Ovary (tissue), 9 donors: ENCODE results near the gene C1QTNF1. TPM values are rescaled to one million over a fixed set of nuclear protein-coding genes. Genes with fewer than 3 reads are reported as not detected.

ENCODE experiments used
- DNase-seq, 5 donors: peaks; one replicate each; pipeline ENCODE4 v3.0.0-alpha.2; 2019 to 2020
- H3K27ac ChIP-seq, 2 donors: fragments of 200-600 bp; one replicate each; pipeline versions ENCODE4 v1.5.1 to v1.8.0; 2019 to 2022
- H3K27me3 ChIP-seq: fragments of 200-600 bp; one replicate; pipeline ENCODE4 v1.8.0; 2022
- H3K36me3 ChIP-seq: fragments of 200-600 bp; sonication (generic); one replicate; pipeline ENCODE4 v1.5.1; 2019
- H3K4me1 ChIP-seq: one replicate; pipeline ENCODE4 v1.8.1; 2013; ENCODE audit warnings: mild to moderate bottlenecking, moderate library complexity; ENCODE audit not compliant: insufficient read depth
- H3K4me3 ChIP-seq: fragments of 200-600 bp; sonication (generic); one replicate; pipeline ENCODE4 v1.5.1; 2017
- H3K9me3 ChIP-seq, 2 donors: fragments of 200-600 bp in 1 of 2; sonication (generic) in 1 of 2; one replicate each; pipeline versions ENCODE4 v1.5.1 to v1.8.1; 2013 to 2019; ENCODE audit warnings: mild to moderate bottlenecking in 1 of 2, moderate library complexity in 1 of 2
- CTCF ChIP-seq, 3 donors: fragments of 450-650 bp in 2 of 3; fragments of 200-600 bp in 1 of 3; IDR thresholded peaks; one replicate each; pipeline versions ENCODE4 v1.5.1 to v1.8.0; 2016 to 2022; ENCODE audit warnings: antibody characterized with exemption in 3 of 3, mild to moderate bottlenecking in 1 of 3
- EP300 ChIP-seq: sonication (generic); formaldehyde crosslinking; IDR thresholded peaks from one replicate; pipeline ENCODE4 v1.6.1; 2017; ENCODE audit warnings: antibody characterized with exemption
- POLR2A ChIP-seq: fragments of 450-650 bp; IDR thresholded peaks from one replicate; pipeline ENCODE4 v1.6.1; 2017; ENCODE audit warnings: antibody characterized with exemption, mild to moderate bottlenecking, moderate library complexity
- WGBS, 3 donors: extraction: QIAGEN DNeasy Blood & Tissue Kit in 1 of 3; methylation state at CpG; one replicate each; pipeline versions ENCODE4 v1.1.5 to v1.1.7; 2013 to 2017; 5-methylcytosine and 5-hydroxymethylcytosine counted together
- intact Hi-C, 4 donors: fragments of 100-400 bp; cut with DNase I; formaldehyde crosslinking; loops; one replicate each; pipeline versions ENCODE4 v1.11.0 to v1.15.1; 2022 to 2023
- polyA plus RNA-seq, 2 donors: library from polyadenylated mRNA; stranded (reverse); fragments of 200-250 nt in 1 of 2; fragments of 350-450 nt in 1 of 2; fragmentation: Illumina TruSeq in 1 of 2; extraction: RNeasy Lipid Tissue Mini Kit (QIAGEN cat#74804) in 1 of 2; gene quantifications; one replicate each; pipeline ENCODE4 v1.2.3, GENCODE V29; 2013 to 2014
- total RNA-seq, 7 donors: library from RNA; depleted of rRNA in 2 of 7; stranded (reverse); fragments of >200 nt in 2 of 7; fragmentation: NEBNext Ultra II Directional in 3 of 7; extraction: Animal tissue kit (Norgen Biotek cat#: 25700) in 3 of 7; gene quantifications; one replicate each; pipeline versions ENCODE4 v1.1.0 to v1.2.4, GENCODE V29; 2016 to 2023
- donor health status: DM: no; HTN: no; CAD: no; lungs with moderate emphysema.
- donor health status: DM: no; HTN: no; CAD: no.
- donor health status: Bipolar disorder and iron deficiency.
- donor health status: DM: yes; HTN: yes; CAD: no.
- donor health status: DM: no; HTN: no; CAD: no.
- donor health status: DM: yes; HTN: yes; CAD: no.

C1QTNF1 gene
- total and polyA plus RNA-seq, 9 donors: 17.9 to 85.9 (median 53.5) TPM

GRCh38 chr17:79084291-79085153, 60.6 kb downstream of the C1QTNF1 start:
- WGBS, 3 donors: 85 to 90% (median 85%) methylated on average over 31 of the region's 31 CpGs
- Histone ChIP-seq H3K27me3 (no peaks in the 10 kb centered on the region), H3K4me1 (no peaks in the 10 kb centered on the region), H3K4me3 (no peak overlapping the region), H3K27ac (no peak overlapping the region), H3K36me3 (no peaks in the 10 kb centered on the region), H3K9me3 (no peaks in the 10 kb centered on the region)
- intact Hi-C loops: loop anchor here in 3 of 4 donors (5.0 kb wide), 3 partner anchors 37 to 623 kb away; no protein-coding TSS in a partner anchor
- TF ChIP-seq CTCF (IDR thresholded peaks at IDR 0.05): no peak
- TF ChIP-seq POLR2A: no peak
- TF ChIP-seq EP300: no peak
- no peak for DNase-seq

- WGBS, 3 donors: 79 to 83% (median 81%) methylated on average over 28 to 30 of the region's 30 CpGs
- Histone ChIP-seq H3K4me1 (peaks cover 4% of the 10 kb centered on the region), H3K36me3 (no peaks in the 10 kb centered on the region), H3K9me3 (no peaks in the 10 kb centered on the region), H3K27me3 (no peaks in the 10 kb centered on the region), H3K4me3 (no peak overlapping the region), H3K27ac (no peak overlapping the region)
- TF ChIP-seq POLR2A (no peak), EP300 (no peak), CTCF (IDR thresholded peaks at IDR 0.05) (no peak)
- DNase-seq: no peak
- intact Hi-C loops: loop anchor here in 3 of 4 donors (5.0 kb wide), 3 partner anchors 38 to 622 kb away; no protein-coding TSS in a partner anchor
These were observed 61.4 kb downstream of the C1QTNF1 start for GRCh38 chr17:79085154-79085920.

- 86 to 90% (median 90%) methylated on average over 28 of the region's 28 CpGs for WGBS, 3 donors
- intact Hi-C loops: loop anchor here (2.0 to 5.0 kb wide), 4 partner anchors 39 to 621 kb away; no protein-coding TSS in a partner anchor
- no peaks in the 10 kb centered on the region for H3K27me3 ChIP-seq
- no peaks in the 10 kb centered on the region for H3K36me3 ChIP-seq
- H3K4me3 ChIP-seq: no peak overlapping the region
- H3K27ac ChIP-seq: no peak overlapping the region
- no peak for TF ChIP-seq CTCF (IDR thresholded peaks at IDR 0.05)
- TF ChIP-seq EP300: no peak
- TF ChIP-seq POLR2A: no peak
- H3K4me1 ChIP-seq: peaks cover 8% of the 10 kb centered on the region
- no peaks in the 10 kb centered on the region for H3K9me3 ChIP-seq
- DNase-seq: no peak
These were observed 62.1 kb downstream of the C1QTNF1 start for GRCh38 chr17:79085921-79086551.
